Right renal pelvis (tissue), 4 donors: ENCODE results near the gene SALL3. TPM values are rescaled to one million over a fixed set of nuclear protein-coding genes. Genes with fewer than 3 reads are reported as not detected.

ENCODE experiments used
- DNase-seq, 4 donors: peaks; one replicate each; pipeline ENCODE4 v3.0.0-alpha.2; 2013; ENCODE audit warnings: low read depth in 4 of 4, low spot score in 3 of 4, missing footprints in 1 of 4
- polyA plus RNA-seq, 4 donors: library from polyadenylated mRNA; unstranded; fragments of 120-200 nt; gene quantifications; one replicate each; pipeline ENCODE4 v1.2.1, GENCODE V29; 2013; ENCODE audit not compliant: insufficient read length in 4 of 4

The SALL3 gene
- polyA plus RNA-seq, 4 donors: 10.6 to 11.6 (median 11.5) TPM

DNA sequence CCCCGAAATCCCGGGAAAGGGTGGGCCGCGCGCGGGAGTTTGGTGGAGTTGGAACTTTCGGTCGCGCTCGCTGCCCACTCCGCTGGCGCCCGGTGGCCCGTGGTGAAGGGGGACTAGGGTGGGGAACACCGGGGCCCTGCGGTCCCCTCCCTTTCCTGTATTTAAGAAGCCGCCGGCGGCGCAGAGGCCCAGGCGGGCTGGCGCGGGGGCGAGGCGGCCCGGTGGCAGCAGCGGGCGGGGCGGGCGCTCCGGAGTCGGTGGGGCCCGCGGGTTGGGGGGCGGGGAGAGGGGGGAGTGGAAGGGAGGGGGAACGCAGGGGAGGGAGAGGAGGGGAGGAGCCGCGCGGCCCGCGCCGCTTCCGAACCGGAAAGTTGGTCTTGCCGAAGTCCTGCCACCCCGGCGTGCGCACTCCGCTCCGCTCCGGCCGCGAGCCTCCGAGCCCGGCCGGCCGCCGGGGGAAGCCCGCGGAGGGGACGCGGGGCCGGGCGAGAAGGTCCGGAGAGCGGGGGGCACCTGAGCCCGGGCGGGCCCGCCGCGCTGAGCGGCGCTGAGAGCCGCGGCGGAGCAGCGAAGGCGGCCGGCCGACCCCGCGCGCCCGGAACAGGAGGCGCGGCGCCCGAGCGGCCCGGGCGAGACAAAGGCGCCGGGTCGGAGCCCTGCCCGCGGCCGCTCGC, 425 bp upstream of the SALL3 start:
- no peak for DNase-seq

DNA sequence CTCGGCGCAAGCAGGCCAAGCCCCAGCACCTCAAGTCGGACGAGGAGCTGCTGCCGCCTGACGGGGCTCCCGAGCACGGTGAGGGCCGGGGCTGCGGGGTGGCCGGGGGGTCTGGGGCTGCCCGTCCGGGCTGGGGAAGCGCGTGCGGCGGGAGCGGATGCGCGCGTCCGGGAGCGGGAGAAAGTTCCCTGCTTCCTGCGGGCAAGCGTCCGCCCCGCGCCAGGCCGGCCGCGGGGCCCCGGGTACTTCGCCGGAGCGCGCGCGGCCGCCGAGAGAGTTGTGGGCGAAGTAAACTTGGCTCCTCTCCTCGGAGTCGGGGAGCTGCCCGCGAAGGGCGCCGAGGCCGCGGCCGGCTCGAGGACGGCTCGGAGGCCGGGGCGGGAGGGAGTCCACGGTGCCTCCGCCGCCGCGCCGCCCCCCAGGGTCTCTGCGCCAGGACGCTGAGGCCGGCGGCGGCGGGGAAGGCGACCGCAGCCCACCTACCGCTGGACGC, 707 bp downstream of the SALL3 start:
- DNase-seq: no peak

DNA sequence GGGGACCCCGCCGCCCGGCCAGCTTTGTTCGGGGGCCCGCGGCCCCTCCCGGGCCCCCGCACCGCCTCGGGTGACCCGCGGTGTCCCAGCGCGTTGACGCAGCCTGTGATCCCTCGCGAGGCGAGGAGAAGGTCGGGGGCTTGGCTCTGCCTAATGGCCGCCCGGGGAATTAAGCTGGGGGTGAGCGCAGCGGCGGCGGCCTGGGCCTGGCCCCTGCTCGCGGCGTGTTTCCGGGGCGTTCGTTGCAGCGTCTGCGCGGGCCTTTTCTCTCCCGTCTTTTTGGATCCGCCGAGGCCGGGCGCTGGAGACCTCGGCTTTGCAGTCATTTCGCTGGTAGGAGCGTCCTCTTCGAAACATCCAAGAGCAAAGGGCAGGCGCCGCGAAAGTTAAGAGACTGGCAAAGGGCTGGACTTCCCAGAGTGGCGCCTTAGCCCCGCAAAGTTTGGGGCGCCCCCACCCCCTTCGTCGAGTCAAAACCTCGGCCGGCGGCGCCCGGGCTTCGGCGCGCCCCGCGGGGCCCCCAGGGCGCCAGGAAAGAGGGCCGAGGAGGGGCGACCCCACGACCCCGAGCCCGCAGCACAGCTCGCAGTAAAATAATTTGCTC, 1.3 kb downstream of the SALL3 start:
- no peak for DNase-seq

DNA sequence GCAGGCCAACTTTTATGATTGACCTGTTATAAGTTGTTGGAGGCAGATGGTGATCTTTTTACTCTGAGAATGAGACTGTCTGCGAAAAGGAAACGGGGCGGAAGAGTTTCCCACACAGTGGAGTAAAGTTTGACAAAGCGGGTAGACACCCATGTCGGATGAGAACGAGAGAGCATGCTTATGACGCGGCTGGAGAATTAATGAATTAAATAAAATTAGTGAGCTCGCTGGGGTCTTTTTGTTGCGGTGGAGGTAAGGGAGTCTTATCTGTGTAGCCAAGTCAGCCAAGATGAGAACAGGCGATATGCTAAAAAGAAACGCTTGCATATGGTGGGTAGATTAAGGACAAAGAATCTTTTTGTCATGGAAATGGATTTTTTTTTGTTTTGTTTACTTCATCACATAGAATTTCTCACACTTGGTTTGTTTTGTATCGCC, 1.8 kb downstream of the SALL3 start:
- no peak for DNase-seq

DNA sequence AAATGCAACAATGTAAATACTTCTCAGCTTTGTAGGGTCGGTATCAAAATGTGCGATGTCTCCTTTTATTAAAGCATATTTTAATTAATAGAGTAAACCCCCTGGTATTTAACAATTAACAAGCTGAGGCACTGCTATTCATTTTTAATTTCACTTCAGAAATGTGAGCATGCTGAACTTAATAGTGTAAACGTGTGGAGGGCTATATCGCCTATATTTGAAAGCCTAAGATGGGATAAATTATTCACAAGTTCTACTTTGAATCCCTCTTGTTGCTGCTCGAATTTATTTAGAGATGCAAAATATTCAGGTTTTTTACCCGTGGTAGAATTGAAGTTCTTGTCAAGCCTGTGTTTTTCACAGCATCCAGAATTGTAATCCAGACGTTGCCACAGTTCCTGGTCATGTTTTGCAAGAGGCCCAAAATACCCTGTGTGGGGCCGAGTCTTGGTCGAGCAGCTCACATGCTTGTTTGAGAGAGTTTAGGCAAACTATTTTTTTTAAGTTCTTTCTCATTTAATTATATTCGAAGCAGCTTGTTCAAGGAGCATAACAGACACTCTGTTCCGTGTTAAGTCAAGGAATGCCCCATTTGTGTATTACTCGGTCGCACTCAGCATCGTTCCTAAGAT, 2.5 kb downstream of the SALL3 start:
- no peak for DNase-seq

DNA sequence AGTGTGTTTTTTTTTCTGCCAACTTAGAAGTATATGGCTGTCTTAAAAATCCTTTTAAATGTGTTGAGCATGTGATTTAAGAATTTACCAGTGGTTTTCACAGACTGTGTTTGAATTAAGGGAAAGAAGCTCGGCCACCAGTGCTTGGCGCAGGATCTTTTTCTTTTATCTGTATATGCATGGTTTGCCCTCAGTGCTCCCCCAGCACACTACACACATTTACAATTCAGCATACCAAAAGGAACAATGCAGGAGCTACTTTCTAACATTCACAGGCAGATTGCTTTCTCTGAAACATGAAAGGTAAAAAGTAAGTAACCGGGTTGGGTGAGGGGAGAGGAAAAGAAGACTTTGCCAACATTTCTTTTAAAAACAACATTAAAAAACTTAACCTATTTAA, 3.9 kb downstream of the SALL3 start:
- no peak for DNase-seq

DNA sequence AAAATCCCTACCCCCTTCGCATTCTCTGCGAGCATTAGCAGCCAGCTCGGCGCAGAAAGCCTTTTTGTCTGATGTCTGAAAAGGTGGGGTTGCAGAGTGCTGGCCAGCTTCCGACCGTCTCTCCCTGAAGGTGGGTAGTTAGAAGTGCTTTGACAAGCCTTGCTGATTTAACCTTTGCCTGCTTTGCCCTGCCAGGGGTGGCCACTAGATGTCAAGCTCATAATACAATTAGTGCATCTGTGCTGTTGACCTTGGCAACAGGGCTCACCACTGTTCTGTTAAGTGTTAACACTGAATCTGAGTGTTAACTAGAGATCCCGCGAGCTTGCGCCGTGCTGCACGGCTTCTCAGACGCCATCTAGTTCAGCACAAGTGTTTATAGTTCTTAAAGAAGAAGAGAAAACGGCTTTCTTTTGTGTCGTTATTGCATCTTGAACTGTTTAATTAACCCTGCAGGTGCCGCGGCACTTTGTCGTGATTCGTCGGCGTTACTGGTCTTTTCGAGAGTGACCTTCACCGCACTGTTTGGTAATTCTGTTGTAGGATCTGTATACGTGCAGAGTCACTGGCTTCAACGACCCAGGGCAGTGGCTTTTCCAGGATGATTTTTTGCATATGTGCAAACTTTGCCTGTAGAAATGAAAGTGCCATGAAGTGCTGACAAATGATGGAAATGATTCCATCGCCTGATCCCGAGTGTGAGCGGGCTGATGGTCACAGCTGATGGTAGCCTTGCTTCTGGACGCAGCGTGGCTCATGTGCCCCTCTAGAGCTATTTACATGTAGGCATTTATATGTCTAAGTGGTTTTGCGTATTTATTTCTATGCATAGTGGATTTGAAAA, 5.5 kb downstream of the SALL3 start:
- DNase-seq: no peak

DNA sequence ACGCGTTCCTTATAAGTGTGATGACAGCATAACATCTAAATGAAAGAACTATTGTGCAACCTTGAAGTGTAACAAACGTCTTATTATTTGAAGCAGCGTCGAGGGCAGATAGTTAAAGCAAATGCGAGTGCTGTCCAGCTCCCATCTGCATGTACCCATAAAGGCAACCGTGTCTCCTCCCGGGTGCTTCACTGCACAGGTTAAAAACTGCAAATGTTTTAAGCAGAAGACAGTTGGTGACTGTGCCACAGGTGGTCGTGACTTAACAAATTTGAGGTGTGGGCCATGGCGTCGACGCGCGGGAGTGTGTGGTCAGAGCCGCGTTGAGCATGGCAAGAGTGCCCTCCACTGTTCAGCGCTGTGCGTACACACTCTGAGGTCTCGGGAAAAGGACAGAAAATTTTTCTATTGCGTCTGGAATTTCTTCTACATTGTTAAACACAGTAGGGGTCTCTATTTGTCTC, 6.4 kb downstream of the SALL3 start:
- DNase-seq: no peak

DNA sequence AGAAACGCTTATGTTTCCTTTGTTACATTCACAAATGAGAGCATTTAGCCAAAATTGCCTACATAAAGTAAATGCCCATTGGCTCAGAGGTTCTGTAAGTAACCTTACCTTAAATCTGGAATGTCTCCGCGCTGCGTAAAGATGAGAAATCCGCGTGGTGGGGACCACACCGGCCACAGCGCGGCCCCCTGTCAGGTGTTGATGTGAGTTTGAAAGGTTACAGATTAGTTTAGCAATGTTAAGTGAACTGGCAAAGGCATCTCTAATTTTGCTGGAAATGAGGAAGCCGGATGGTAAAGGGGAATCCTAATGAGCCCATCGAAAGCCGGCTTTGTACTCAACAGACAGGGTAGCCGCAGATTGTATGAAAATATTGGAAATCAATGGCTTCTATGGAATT, 11.8 kb downstream of the SALL3 start:
- no peak for DNase-seq

DNA sequence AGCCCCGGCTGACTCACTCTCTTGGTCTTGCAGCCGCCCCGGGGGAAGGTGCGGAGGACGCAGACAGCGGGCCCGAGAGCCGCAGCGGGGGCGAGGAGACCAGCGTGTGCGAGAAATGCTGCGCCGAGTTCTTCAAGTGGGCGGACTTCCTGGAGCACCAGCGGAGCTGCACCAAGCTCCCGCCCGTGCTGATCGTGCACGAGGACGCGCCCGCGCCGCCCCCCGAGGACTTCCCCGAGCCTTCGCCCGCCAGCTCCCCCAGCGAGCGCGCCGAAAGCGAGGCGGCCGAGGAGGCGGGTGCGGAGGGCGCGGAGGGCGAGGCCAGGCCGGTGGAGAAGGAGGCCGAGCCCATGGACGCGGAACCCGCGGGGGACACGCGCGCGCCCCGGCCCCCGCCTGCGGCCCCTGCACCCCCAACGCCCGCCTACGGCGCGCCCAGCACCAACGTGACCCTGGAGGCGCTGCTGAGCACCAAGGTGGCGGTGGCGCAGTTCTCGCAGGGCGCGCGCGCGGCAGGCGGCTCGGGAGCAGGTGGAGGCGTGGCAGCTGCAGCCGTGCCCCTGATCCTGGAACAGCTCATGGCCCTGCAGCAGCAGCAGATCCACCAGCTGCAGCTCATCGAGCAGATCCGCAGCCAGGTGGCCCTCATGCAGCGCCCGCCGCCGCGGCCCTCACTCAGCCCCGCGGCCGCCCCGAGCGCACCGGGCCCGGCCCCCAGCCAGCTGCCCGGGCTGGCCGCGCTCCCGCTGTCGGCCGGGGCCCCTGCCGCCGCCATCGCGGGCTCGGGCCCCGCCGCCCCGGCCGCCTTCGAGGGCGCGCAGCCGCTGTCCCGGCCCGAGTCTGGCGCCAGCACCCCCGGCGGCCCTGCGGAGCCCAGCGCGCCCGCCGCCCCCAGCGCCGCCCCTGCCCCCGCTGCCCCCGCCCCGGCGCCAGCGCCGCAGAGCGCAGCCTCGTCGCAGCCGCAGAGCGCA, 12.7 kb downstream of the SALL3 start:
- DNase-seq: no peak

DNA sequence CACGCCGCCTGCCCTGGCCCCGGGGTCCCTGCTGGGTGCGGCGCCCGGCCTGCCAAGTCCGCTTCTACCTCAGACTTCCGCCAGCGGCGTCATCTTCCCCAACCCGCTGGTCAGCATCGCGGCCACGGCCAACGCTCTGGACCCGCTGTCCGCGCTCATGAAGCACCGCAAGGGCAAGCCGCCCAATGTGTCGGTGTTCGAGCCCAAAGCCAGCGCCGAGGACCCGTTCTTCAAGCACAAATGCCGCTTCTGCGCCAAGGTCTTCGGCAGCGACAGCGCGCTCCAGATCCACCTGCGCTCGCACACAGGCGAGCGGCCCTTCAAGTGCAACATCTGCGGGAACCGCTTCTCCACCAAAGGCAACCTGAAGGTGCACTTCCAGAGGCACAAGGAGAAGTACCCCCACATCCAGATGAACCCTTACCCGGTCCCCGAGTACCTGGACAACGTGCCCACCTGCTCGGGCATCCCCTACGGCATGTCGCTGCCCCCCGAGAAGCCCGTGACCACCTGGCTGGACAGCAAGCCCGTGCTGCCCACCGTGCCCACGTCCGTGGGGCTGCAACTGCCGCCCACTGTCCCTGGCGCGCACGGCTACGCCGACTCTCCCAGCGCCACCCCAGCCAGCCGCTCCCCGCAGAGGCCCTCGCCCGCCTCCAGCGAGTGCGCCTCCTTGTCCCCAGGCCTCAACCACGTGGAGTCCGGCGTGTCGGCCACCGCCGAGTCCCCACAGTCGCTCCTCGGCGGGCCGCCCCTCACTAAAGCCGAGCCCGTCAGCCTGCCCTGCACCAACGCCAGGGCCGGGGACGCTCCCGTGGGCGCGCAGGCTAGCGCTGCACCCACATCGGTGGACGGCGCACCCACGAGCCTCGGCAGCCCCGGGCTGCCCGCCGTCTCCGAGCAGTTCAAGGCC, 13.7 kb downstream of the SALL3 start:
- no peak for DNase-seq

DNA sequence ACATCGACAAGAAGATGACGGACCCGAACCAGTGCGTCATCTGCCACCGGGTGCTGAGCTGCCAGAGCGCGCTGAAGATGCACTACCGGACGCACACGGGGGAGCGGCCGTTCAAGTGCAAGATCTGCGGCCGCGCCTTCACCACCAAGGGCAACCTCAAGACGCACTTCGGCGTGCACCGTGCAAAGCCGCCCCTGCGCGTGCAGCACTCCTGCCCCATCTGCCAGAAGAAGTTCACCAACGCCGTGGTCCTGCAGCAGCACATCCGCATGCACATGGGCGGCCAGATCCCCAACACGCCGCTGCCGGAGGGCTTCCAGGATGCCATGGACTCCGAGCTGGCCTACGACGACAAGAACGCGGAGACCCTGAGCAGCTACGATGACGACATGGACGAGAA, 14.4 kb downstream of the SALL3 start:
- DNase-seq: no peak

DNA sequence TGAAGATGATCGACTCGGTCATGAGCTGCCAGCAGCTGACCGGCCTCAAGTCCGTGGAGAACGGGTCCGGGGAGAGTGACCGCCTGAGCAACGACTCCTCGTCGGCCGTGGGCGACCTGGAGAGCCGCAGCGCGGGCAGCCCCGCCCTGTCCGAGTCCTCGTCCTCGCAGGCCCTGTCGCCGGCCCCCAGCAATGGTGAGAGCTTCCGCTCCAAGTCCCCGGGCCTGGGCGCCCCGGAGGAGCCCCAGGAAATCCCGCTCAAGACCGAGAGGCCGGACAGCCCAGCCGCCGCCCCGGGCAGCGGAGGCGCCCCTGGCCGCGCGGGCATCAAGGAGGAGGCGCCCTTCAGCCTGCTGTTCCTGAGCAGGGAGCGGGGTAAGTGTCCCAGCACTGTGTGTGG, 14.9 kb downstream of the SALL3 start:
- no peak for DNase-seq

DNA sequence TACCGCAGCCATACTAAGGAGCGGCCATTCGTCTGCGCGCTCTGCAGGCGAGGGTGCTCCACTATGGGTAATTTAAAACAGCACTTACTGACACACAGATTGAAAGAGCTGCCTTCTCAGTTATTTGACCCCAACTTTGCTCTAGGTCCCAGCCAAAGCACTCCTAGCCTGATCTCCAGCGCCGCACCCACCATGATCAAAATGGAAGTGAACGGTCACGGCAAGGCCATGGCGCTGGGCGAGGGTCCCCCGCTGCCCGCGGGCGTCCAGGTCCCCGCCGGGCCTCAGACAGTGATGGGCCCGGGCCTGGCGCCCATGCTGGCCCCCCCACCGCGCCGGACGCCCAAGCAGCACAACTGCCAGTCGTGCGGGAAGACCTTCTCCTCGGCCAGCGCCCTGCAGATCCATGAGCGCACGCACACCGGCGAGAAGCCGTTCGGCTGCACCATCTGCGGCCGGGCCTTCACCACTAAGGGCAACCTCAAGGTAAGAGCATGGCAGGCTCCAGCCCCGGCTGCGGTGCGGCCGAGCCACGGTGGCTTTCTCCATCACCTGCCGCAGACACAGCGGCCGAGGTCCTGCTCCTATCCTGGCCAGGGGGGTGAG, 15.5 kb downstream of the SALL3 start:
- no peak for DNase-seq

DNA sequence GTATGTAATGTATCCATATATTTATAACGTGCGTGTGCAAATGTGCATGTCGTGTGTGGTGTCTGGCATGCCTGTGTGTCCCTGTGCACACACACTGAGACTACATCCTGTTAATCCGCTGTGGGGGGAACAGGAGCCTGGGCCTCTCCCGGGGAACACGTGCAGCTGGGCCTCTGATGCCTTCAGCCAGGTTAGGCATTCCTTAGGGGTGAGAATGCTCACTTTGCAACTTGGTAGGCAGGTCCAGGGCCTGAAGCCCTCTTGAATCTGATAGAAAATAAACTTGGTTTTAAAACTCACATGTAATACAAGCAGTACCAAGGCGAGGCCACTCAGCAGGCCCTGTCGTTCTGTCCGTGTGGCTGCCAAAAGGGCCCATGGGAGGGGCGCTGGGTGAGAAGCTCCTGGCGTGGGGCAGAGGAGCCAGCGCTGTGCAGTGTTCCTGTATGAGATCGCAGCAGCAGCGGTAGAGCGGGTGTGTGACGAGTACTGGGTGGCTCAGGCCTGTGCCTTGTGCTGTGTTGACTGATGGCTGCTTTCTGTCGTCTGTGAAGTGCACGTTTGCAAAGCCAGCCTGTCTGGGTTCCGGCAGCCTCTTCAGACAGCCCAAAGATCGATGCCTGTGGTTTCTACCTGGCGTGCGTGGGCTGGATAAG, 16.2 kb downstream of the SALL3 start:
- DNase-seq: no peak

DNA sequence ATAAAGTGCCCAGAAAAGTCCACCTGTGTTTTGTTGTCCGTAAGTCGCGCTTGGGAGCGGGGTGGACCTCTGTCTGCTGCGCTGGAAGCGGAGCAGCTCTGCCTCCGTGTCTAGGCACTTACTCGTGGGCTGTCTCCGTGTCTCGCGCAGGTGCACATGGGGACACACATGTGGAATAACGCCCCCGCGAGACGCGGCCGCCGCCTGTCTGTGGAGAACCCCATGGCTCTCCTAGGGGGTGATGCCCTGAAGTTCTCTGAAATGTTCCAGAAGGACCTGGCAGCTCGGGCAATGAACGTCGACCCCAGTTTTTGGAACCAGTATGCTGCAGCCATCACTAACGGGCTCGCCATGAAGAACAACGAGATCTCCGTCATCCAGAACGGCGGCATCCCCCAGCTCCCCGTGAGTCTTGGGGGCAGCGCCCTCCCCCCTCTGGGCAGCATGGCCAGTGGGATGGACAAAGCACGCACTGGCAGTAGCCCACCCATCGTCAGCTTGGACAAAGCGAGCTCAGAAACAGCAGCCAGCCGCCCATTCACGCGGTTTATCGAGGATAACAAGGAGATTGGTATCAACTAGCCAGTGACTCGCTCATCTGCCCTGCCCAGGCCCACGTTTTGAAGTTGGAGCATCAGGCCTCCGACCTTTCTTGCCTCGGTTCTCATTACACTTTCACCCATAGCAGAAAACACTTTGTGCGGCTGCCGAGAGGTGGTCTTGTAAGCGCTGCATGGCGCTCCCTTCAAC, 17.3 kb downstream of the SALL3 start:
- DNase-seq: no peak
